Islet precursor cell (in vitro differentiated cells): ENCODE measurements around the gene FBXL3.

ENCODE experiments used
- DNase-seq: peaks from one replicate; pipeline ENCODE4 v3.0.0-alpha.2; 2018

Gene FBXL3, protein sequence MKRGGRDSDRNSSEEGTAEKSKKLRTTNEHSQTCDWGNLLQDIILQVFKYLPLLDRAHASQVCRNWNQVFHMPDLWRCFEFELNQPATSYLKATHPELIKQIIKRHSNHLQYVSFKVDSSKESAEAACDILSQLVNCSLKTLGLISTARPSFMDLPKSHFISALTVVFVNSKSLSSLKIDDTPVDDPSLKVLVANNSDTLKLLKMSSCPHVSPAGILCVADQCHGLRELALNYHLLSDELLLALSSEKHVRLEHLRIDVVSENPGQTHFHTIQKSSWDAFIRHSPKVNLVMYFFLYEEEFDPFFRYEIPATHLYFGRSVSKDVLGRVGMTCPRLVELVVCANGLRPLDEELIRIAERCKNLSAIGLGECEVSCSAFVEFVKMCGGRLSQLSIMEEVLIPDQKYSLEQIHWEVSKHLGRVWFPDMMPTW

DNA sequence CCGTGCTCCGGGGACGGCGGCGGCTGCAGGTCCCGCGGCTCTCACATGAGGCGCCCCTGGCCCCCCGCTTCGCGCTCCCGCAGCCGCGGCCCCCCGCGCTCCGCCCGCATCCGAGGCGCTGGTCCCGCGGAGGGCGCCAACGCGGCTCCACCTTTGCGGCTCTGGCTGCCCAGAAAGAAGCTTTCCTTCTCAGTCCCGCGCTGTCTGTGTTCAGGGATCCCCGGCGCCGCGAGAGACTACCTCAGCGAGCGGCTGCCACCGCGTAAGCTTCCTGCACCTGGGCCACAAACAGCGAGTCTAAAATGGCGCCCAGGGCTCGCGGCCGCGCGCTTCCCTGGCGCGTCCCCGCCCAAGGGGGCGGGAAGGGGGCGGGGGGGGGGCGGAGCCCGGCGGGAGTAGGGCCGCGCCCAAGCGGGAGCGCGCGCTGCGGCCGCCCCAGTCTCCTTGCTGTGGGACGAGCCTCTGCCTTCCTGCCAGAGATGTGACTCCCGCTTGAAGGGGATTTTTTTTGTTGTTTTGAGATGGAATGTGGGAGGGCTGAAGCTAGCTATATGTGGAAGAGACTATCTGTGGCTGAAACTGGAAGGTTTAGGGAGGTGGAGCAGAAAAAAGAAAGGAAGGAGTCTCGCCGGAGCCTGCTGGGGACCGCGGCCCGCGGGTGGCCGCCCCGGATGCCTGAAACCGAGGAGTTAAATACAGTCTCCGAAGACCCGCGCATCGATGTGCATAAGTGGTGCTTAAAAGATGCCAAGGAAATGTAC lies at the start of gene FBXL3:
FBXL3 (minus strand) TSS at position 299 of the 761 bp plus-strand sequence. CDS start 5,299 bp downstream, outside the sequence.
- DNase-seq = peak; percentile 97

DNA sequence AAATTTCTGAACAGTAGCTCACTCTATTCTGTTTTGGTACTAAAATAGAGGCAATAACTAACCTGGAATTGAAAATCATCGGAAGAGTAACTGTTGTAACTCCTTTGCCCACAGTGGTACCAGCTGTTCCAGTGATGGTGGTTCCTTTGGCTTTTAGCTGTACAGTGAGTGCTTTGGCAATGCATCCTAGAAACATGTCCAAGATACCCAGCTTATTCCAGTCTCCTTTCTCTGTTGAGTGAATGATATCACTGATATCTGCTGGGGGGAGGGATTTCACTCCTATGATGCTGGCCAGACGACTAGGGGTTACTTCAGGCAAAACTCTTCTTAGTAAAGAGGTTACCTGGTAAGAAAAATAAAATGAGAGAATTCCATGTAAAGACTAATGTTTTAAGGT lies 40.6 kb upstream of the FBXL3 start:
- no peak for DNase-seq

DNA sequence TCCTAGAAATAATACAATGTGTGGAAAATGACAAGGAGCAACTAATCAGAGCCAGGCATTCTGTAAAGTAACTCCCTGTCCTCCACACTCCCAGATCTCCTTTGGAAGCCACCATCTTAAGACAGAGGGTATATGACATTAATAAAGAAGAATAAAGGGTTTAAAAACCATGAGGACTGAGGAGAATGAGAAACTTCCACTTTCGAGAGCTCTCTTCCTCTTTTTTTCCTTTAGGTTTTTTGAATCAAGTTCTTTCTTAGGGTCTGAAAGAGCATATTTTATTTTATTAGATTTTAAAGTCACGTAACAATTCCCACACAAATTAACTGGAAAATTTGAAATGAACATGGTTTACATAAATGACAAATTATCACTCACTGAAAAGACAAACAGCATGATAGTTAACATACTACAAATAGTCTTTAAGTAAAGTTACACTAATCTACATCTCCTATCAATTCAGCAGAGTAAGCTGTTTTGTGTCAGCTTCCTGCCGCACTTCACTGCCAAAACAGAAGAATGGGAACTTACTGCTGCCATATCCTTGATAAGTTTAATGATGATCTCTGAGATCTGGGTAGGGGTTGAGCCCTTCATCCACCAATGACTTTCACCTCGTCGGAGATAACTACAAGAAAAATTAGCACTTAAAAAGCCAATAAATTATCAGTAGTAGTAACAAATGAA lies 38.6 kb upstream of the FBXL3 start:
- DNase-seq = no peak

DNA sequence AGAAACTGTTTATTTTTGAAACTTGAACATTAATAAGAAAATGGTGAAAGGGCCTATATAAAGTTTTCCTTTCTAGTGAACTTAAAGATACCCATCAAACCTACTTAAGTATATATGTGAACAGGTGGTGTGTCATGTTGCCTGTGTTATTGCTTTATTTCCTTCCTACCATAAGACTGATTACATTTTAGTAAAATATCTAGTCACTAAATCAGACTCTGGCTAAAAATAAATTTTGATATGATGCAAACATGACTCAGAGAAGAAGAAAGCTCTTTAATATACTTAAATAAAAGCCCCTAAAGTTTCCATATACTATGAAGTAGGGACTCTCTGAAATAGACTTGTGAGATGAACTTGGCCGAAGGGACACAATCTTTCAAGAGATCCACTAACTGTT lies 35.1 kb upstream of the FBXL3 start:
- DNase-seq = no peak

DNA sequence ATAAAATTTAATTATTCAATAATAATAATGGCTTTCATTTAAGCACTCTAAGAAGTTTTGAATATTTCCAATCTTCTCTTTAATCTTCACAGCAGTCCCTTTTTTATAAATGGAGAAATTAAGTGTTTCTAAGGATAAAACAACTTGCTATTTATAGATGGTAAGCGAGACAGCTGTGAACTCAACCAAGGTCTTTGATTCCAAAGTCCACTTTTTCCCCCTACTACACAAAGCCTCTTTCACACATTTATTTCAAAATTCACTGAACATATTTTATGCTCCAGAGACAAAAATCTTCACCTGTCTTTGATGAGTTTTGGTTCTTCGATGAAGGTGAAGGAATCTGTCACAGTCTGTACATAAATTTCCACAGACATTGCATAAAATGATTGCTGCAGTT lies 34.4 kb upstream of the FBXL3 start:
- no peak for DNase-seq

DNA sequence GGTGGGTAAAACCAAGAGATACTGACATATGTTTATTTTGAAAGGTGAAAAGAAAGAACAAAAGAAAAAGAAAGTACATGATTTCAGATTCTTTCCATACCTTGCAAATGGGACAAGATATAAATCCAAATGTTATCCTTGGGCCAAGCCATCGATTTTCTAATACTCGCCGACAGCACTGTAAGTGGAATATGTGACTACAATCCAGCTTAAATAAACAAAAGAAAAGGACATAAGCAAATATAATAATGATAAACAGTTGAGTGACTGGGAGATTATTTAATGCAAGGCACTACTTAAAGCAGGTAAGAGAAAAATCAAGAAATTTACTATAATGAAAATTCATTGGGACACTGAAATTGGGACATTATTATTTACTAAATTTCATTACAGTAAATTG lies 29.9 kb upstream of the FBXL3 start:
- DNase-seq = no peak

DNA sequence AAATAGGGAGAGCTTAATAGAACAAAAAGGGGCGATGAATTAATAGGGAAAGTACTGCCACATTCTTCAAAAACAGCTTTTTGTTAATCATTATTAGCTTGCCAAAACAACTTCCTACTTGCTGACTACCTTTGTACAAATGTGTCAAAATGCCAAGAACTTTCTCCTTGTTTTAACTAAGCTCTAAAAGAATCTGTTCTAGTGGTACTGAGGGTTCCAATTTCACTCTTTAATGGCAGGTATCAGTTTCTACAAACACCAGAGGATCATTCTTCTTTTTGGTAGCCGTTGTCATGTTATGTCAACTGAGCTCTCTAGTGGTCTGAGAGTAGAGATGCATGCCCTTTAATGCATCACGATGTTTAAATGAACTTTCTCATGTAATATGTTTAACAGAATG lies 29.4 kb upstream of the FBXL3 start:
- no peak for DNase-seq

DNA sequence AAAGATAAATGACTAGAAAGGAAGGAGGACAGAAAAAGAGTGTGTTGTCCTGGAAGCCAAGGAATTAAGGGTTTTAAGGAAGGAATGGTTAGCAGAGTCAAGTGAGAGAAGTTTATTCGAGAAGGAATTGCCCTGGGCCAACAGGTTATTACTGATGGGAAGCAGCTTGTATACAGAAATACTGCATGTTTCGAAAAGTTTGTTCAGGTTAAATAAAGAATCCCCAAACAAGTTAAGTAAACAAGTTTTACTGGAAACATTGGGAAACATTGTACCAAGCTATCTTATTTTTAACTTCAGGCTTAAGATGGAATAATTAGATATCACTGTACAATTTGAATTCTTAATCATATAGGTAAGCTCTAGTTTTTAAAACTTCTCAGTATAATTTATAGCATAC lies 28.2 kb upstream of the FBXL3 start:
- no peak for DNase-seq

DNA sequence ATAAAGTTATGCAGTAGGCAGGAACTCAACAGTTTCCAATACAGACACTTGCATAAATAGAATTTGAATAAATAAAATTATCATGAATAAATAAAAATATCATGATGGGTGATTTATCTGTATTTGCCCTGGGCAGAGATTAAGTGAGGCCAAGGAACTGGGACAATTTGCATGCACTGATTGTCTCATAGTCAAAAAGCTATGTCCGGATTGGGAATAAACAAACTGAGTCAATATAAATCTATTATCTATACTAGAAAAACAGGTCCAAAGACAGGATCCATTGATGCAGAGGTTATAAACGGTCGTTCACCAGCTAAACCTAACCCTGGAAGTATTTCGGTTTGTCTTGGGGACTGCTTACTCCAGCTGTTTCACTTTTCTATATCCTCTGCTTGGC lies 26.2 kb upstream of the FBXL3 start:
- DNase-seq = no peak

DNA sequence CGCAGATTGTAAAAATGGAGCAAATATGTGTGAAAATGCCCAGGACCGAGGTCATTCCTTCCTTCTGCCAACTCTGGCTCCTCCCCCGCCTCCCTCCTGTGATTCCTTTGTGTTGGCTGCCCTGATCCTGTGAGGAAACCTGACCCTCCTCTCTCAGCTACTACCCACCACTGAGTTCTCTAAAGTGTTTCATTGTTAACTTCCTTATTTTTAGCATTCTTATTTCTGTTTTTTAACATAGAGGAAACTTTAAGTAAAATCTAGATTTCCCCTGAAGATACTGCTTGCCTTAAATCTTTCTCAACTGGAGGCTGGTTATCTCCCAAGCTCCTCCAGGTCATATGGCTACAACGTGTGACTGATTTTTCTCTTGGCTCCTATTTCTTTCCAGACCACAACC lies 21.7 kb upstream of the FBXL3 start:
- DNase-seq = no peak

DNA sequence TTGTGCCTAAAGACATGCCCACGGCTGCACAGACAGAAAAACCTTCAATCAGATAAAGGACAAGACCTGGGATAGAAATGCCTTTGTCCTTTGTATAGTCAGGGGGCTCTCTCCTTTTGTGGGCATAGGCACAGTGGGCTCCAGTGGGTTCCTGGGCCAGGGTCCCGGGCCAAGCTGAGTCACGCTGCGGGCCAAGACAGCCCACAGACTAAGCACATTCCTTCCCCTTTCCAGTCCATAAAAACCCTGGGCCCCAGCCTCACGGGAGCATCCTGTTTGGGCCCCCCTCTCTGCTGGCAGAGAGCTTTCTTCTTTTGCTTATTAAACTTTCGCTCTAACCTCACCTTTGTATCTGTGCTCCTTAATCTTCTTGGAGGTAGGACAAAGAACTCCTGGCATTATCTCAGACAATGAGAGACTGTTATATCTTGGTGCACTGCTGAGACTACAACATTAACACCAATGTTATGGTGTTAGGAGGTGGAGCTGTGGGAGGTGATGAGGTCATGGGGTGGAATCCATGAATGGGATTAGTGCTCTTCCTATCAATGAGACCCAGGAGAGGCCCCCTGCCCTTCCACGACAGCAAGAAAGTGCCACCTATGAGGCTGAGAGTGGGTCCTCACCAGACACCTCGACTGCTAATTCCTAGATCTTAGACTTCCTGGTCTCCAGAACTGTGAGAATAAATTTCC lies 20.8 kb upstream of the FBXL3 start:
- DNase-seq = no peak

DNA sequence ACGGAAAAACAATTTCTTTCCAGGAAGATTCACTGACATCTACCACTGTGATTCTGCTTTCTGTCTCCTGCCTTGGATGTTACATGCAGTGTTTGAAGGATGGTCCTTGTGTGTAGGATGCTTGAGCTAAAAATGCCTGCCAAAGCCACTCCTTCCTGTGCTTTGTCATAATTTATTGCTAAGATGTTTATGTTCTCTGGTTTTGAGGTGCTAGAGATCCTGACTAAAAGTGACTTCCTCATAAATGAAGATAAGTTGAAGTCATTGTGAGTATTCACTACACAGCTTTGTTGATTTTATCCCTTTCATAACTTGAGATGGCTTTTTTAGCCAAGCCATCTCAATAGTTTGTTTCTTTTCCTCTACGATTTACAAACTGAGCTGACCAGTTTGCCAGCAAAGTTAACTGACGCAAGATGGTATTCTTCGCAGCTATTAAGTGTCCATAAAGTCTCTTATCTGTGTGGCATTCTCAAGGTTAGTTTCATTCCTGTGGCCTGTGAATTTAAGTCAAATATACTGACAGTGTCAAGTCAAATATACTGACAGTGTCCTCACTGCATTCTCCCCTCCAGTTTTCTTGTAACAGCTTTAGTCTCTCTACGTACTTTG lies 15.7 kb upstream of the FBXL3 start:
- DNase-seq = no peak

DNA sequence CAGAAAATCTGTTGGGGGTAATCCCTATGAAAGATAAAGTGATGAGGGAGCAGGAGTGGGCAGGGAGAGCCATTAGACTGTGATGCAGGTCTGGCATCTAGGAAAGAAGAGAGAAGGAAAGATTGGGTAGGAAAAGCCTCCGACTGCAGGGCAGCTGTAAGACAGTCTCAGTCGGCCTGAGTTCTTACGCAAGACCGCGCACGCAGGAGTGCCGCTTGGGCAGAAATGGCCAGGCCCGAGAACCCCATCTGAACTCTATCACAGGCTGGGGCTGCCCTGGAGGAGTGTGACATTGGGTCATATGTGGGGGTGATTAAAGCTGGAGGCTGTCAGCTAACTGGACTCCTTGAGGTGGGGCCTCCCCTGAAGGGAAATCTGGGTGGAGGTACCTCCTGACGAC lies 13.9 kb upstream of the FBXL3 start:
- DNase-seq = no peak

DNA sequence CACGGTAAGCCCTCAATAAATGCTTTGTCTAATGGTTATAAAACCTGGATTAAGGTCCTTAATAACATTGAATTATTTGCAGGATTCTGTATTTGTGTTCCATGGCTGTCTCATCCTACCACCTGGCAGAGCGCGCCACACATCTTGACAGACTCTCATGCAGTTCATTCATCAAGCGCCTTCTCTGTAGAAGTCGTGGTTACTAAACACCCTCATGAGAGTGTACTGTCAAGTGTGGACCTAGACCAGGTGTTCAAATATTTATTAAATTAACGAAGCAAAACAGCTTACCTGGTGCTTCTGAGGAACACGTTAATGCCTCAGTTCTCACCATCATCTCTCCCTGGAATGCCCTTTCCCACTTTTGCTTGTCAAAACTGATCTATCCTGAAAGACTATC lies 13.1 kb upstream of the FBXL3 start:
- no peak for DNase-seq

DNA sequence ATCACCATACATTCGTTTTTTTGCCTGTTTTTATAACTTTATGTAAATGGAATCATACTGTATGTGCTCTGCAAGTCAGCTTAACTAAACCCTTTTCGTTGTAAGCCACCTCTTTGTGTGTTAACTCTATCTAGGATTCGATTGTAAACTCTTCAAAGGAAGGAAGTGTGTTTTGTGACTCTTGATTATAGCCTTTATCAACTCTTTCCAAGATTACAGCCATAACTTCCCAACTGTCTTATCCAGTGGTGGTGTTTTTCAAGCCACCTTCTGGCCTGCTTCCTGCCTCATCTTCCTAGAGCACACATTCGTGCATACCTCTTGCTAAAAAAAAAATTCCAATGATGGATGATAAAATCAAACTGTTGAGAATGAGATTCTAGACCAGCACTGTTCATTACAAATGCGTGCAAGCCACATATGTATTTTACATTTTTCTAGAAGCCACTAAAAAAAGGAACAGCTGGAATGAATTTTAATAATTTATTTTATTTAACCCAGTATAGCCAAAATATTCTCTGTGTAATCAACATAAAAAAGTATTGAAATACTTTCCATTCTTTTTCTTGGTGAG lies 12.0 kb upstream of the FBXL3 start:
- no peak for DNase-seq

DNA sequence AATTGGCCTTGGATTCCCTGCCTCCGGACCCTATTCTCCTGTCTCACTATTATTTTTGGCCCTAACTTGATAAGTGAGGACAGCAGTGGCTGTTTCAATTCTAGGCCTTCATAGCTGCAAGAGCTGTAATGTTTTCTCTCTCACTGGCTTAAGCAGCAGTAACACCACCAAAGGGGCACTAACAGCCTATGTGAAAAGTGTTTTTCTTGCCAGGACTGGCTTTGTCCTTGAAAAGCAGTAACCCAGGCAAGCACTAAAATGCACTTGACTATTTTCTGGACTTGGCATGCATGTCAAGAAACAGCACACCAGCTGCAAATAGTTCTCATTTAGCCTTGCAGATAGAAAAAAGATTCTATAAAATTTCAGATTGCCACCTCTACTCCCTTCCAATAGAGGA lies 9.3 kb upstream of the FBXL3 start:
- DNase-seq = no peak

DNA sequence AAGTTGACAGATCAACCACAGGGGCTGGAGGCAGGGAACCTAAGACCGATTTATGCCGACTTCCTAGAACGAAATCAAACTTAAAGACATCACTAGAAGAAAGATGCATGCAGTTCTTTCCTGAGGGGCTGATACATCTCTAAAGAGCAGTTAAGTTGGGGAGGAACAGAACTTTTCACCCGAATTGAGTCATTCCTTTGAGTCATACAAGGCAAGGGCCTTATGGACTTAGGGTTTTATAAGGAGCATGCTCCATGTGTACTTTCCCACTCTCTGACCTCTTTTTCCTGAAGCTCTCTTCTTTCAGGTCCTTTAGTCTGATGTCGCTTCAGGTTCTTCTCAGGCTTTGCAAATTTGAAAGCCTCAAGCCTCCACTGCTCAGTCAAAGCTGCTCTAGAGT lies 7.9 kb upstream of the FBXL3 start:
- no peak for DNase-seq

DNA sequence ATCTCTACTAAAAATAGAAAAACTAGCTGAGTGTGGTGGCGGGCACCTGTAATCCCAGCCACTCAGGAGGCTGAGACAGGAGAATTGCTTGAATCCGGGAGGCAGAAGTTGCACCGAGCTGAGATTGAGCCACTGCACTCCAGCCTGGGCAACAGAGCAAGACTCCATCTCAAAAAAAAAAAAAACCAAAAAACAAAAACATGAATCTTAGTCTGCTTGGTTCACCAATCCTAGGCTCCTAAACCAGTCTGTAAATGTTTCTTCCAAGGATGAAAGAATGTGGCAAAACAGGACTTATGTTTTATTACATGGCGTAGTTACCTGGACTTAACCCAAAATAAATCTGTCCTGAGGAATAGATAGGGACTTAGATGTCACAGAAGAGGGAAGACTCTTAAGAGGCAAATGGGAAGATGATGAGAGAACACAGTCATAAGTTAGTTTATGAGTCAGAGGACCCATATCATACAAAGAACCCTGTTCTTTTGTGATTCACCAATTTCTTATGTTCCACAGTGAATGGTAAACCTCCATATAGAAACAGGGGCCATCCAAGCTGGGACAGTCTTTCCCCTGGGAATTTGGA lies 6.9 kb upstream of the FBXL3 start:
- no peak for DNase-seq

DNA sequence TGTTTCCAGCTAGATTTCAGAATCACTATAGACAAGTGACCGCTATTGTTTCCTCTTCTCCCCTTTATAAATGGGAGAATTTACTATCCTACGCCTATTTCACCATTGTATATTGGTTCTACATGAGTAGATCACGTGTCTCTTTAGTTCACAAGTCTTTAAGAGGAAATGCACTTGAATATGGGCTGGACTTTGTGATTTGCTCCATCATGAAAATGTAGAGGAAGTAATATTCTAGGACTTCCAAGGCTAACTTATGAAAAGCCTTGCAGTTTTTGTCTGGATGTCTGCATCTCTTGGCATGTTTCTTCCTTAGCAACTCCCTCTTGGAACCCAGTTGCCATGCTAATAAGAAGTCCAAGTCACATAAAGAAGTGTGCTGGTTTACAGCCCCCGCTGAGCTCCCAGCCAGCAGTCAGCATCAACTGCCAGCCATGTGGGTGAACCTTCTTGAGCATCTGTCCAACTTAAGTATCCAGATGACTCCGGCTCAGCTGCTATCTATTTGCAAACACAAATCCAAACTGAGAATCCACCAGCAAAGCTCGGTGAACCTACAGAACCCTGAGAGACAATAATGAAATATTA lies 4.8 kb upstream of the FBXL3 start:
- no peak for DNase-seq

DNA sequence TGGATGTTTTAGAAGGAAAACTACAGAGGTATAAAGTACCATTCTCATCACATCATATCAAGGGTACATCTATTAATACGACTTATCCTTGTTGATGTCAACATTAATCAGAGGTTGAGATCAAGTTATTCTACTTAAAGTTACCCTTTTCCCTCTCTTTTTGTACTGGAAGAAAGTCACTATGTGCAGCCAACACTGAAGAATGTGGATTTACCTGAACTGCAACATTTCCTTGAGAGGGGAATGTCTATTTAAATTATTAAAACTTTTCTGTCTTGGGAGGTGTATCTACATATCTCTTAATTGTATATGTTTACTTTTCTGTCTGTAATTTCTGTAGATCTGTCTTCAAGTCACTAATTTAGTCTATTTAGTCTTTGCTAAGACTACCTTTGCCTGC lies 2.5 kb upstream of the FBXL3 start:
- no peak for DNase-seq

DNA sequence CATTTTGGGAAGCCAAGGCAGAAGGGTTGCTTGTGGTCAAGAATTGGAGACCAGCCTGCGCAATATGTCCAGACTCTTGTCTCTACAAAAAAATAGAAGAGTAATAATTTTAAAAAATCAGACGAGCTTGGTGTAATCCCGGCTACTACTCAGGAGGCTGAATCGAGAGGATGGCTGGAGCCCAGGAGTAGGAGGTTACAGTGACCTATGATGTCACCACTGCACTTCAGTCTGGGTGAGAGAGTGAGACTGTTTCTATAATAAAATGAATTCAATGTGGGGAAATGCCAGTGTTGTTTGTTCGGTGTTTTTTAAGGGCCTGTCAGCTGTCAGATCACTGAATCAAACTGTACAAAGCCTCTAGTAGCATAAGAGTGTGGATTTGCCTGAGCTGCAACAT lies 1.2 kb upstream of the FBXL3 start:
- DNase-seq = no peak
